ENCODE measurements around the gene LAMA5.

DNA sequence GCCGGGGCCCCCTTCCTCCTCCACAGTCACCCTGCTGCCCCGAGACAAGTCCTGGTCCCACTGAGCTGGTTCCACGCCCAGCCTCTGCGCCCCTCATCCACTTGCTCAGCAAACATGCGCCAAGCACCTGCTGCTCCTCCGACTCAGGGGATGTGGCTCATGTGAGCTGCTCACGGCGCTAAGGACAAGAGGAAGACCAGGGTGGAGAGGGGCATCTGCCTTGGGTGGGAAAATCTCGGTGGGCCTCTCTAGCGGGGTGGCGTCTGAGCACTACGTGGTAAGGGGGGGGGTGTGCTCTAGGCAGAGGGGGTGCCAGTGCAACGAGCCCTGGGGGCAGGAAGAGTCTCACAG lies 4.5 kb downstream of the LAMA5 start:
- no peak for TF ChIP-seq RAD21 (IDR thresholded peaks at IDR 0.05; ENCODE audit: low read depth)
- no peak for TF ChIP-seq EGR1 (IDR thresholded peaks at IDR 0.05; ENCODE audit: low read depth)
- TF ChIP-seq, protein P1, sequence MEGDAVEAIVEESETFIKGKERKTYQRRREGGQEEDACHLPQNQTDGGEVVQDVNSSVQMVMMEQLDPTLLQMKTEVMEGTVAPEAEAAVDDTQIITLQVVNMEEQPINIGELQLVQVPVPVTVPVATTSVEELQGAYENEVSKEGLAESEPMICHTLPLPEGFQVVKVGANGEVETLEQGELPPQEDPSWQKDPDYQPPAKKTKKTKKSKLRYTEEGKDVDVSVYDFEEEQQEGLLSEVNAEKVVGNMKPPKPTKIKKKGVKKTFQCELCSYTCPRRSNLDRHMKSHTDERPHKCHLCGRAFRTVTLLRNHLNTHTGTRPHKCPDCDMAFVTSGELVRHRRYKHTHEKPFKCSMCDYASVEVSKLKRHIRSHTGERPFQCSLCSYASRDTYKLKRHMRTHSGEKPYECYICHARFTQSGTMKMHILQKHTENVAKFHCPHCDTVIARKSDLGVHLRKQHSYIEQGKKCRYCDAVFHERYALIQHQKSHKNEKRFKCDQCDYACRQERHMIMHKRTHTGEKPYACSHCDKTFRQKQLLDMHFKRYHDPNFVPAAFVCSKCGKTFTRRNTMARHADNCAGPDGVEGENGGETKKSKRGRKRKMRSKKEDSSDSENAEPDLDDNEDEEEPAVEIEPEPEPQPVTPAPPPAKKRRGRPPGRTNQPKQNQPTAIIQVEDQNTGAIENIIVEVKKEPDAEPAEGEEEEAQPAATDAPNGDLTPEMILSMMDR (IDR thresholded peaks at IDR 0.05 in 2 of 3, conservative IDR thresholded peaks at IDR 0.05 in 1 of 3; ENCODE audit: borderline replicate concordance in 1 of 3, insufficient read depth in 1 of 3, low read depth in 2 of 3, low read length in 2 of 3): no peak
- no peak for TF ChIP-seq CBX3 (IDR thresholded peaks at IDR 0.05; ENCODE audit: low read depth)
- no peak for TF ChIP-seq POLR2AphosphoS5 (IDR thresholded peaks at IDR 0.05; ENCODE audit: low read depth, low read length)
- TF ChIP-seq EZH2 (IDR thresholded peaks at IDR 0.05): no peak
- no peak for TF ChIP-seq ZNF274 (IDR thresholded peaks at IDR 0.05; ENCODE audit: low read depth, low read length)
- TF ChIP-seq POLR2A (IDR thresholded peaks at IDR 0.05; ENCODE audit: borderline replicate concordance, extremely low read depth, insufficient read depth, insufficient read length): no peak
- no peak for TF ChIP-seq EZH2phosphoT487 (IDR thresholded peaks at IDR 0.05; ENCODE audit: borderline replicate concordance)
- no peak for TF ChIP-seq TCF7L2 (IDR thresholded peaks at IDR 0.05; ENCODE audit: borderline replicate concordance, extremely low read depth, insufficient read depth, insufficient read length)
